GM21737 (cell line): ENCODE data around the gene ACSF2.

ENCODE experiments used
- ATAC-seq: cut with Tn5 transposase; IDR thresholded peaks from one replicate; pipeline ENCODE4 v1.9.1; 2021; ENCODE audit warnings: mild to moderate bottlenecking, moderate library complexity; ENCODE audit not compliant: unreplicated experiment

Gene ACSF2

GRCh38 chr17:50520483-50520882, 94.5 kb downstream of the ACSF2 start:
- no peak for ATAC-seq

GRCh38 chr17:50521514-50521913, 95.5 kb downstream of the ACSF2 start:
- ATAC-seq = no peak

GRCh38 chr17:50522766-50523165, 96.7 kb downstream of the ACSF2 start:
- no peak for ATAC-seq

GRCh38 chr17:50523208-50523607, 97.2 kb downstream of the ACSF2 start:
- ATAC-seq = no peak
